NB4 (cell line): Measurements from ENCODE around the gene TMED4.

Source experiments
- MYC ChIP-seq: IDR thresholded peaks from 2 replicates; pipeline ENCODE4 v1.6.1; 2011; ENCODE audit warnings: low read depth, low read length
- POLR2A ChIP-seq: IDR thresholded peaks from 2 replicates; pipeline ENCODE4 v1.6.1; 2011; ENCODE audit warnings: mild to moderate bottlenecking; ENCODE audit not compliant: insufficient read length; ENCODE audit errors: extremely low read depth
- TF ChIP-seq, protein P1 (sequence below): IDR thresholded peaks from one replicate; pipeline ENCODE4 v1.5.1; 2012; ENCODE audit warnings: low read depth, low read length

DNA sequence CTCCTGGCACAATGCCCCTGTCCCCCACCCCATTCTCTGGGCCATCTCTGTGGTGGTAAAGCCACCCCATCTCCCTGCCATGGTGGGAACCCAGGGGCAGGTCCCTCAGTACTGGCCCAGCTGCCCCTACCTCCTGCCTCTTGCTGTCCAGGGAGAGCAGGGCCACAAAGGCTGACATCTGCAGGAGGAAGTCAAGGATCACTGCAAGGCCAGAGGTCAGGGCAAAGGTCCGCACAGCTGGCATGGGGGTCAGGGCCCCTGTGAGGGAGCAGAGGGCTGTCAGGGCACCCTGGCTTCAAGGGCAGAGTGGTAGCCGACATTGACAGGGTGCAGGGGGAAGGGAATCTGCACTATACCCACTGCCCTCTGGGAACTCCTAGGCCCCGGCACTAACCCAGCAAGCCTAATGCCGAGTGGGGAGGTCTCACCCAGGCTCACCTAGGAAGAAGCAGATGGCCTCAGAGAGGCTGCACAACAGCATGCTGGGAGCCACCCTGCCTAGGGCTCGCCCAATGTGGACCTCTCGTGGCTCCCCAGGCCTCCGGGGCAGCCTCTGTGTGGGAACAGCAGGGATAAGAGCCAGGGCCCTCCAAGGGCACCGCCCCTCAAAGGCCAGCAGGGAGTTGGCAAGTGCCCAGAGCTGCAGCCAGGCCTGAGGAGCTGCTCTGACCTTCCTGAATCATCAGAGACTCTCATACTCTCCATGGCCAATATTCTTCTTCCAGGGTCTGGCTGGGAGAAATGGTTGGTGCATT lies 48.6 kb downstream of the TMED4 start:
- TF ChIP-seq, protein P1, sequence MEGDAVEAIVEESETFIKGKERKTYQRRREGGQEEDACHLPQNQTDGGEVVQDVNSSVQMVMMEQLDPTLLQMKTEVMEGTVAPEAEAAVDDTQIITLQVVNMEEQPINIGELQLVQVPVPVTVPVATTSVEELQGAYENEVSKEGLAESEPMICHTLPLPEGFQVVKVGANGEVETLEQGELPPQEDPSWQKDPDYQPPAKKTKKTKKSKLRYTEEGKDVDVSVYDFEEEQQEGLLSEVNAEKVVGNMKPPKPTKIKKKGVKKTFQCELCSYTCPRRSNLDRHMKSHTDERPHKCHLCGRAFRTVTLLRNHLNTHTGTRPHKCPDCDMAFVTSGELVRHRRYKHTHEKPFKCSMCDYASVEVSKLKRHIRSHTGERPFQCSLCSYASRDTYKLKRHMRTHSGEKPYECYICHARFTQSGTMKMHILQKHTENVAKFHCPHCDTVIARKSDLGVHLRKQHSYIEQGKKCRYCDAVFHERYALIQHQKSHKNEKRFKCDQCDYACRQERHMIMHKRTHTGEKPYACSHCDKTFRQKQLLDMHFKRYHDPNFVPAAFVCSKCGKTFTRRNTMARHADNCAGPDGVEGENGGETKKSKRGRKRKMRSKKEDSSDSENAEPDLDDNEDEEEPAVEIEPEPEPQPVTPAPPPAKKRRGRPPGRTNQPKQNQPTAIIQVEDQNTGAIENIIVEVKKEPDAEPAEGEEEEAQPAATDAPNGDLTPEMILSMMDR: no peak
- TF ChIP-seq POLR2A: no peak
- no peak for TF ChIP-seq MYC
